Osteoblast (primary cell): ENCODE measurements around the gene VPS13A. TPM values are rescaled to one million over a fixed set of nuclear protein-coding genes. Genes with fewer than 3 reads are reported as not detected.

Source experiments
- DNase-seq: peaks from one replicate; pipeline ENCODE4 v3.0.0; 2011; ENCODE audit warnings: low spot score, mixed read lengths; ENCODE audit not compliant: insufficient read length; ENCODE audit errors: missing footprints
- H2AFZ ChIP-seq: 2 replicates; pipeline ENCODE4 v1.6.0; 2011; ENCODE audit warnings: mild to moderate bottlenecking, low read length
- H3K27ac ChIP-seq: 2 replicates; pipeline ENCODE4 v1.5.1; 2011; ENCODE audit warnings: mild to moderate bottlenecking, low read depth, low read length, moderate library complexity
- H3K27me3 ChIP-seq: 2 replicates; pipeline ENCODE4 v1.6.0; 2012; ENCODE audit warnings: mild to moderate bottlenecking, control low read depth, inconsistent platforms, low read length, moderate library complexity; ENCODE audit not compliant: insufficient read depth
- H3K36me3 ChIP-seq: 2 replicates; pipeline ENCODE4 v1.5.1; 2011; ENCODE audit warnings: mild to moderate bottlenecking, low read length, control low read depth, moderate library complexity; ENCODE audit not compliant: insufficient read depth
- H3K4me1 ChIP-seq: 2 replicates; pipeline ENCODE4 v1.5.1; 2011; ENCODE audit warnings: mild to moderate bottlenecking, low read length, control low read depth, moderate library complexity; ENCODE audit not compliant: insufficient read depth
- H3K4me2 ChIP-seq: 2 replicates; pipeline ENCODE4 v1.6.0; 2011; ENCODE audit warnings: mild to moderate bottlenecking, low read length; ENCODE audit not compliant: insufficient read depth
- H3K4me3 ChIP-seq: fragments of 200-600 bp; sonication (generic); 3 replicates; pipeline ENCODE4 v1.5.1; 2012; ENCODE audit warnings: mild to moderate bottlenecking, low read length, inconsistent platforms; ENCODE audit not compliant: insufficient read depth
- H3K79me2 ChIP-seq: 2 replicates; pipeline ENCODE4 v1.6.0; 2012; ENCODE audit warnings: mild to moderate bottlenecking, low read length, control low read depth, inconsistent platforms; ENCODE audit not compliant: insufficient read depth
- H3K9me3 ChIP-seq: 2 replicates; pipeline ENCODE4 v1.5.1; 2011; ENCODE audit warnings: low read depth, low read length, control low read depth
- H4K20me1 ChIP-seq: 2 replicates; pipeline ENCODE4 v1.6.0; 2012; ENCODE audit warnings: mild to moderate bottlenecking, low read length, control low read depth; ENCODE audit not compliant: insufficient read depth
- total RNA-seq: library from RNA; depleted of rRNA; stranded (reverse); fragments of >200 nt; gene quantifications from 2 replicates; pipeline ENCODE4 v1.2.3, GENCODE V29; 2012
- TF ChIP-seq, protein P1 (sequence below): IDR thresholded peaks from 2 replicates; pipeline ENCODE4 v1.5.1; 2011; ENCODE audit warnings: mild to moderate bottlenecking, low read depth, low read length, moderate library complexity; ENCODE audit errors: extremely low read depth

The VPS13A gene
- total RNA-seq, 1 donor = 60.4 TPM

DNA sequence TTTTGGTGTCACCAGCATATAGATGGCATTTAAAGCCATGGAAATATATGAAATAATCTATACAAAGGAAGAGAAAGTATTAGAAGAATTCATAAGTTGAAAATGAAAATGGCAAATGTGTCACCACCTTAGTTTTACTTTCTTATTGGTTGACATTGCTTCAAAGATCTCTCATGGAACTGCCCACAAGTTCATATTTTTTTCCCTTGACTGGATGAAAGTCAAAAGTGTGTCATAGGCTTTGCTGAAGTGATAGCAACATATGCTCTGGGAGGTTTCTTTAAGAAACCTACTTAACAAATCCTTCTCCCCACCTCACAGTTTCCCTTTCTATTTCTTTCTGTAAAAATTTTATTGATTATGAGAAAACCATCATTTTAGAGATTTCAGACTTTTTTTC, 127.2 kb downstream of the VPS13A start:
- DNase-seq = no peak

DNA sequence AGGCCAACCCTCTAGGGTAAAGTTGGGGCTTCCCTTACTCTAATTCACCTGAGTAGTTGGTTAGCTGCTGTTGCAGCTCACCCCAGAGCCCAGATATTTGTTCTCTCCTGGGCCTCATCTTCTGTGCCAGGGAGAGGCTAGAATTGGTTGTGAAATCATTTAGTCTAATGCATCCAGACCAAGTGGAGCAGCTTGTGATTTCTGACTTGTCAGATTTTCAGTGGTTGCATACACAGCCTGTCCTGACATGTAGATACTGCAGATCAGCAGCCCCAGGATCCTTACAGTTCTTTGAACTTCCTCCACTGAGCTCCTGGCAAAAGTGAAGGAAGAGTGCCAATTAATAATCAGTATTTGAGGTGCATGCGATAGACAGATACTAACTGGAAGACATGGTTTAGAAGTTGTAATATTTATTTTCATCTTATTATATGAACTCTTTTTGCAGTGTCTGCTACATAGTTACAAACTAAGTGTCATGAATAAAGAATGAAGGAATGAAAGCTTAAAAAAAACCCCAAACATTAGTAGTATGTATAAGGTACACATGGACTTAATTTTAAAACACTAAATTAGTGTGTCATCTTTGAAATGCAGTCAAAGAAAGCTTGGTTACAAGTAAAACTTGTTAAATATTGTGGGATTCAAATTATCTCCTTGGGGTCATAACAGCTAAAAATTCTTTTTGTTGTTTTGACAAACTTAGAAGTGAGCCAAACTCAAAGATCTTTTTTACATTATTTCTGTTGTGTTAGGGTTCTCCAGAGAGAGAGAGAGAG, 128.5 kb downstream of the VPS13A start:
- H3K9me3 ChIP-seq = no peaks in the 10 kb centered on the region
- no peaks in the 10 kb centered on the region for H4K20me1 ChIP-seq
- TF ChIP-seq, protein P1, sequence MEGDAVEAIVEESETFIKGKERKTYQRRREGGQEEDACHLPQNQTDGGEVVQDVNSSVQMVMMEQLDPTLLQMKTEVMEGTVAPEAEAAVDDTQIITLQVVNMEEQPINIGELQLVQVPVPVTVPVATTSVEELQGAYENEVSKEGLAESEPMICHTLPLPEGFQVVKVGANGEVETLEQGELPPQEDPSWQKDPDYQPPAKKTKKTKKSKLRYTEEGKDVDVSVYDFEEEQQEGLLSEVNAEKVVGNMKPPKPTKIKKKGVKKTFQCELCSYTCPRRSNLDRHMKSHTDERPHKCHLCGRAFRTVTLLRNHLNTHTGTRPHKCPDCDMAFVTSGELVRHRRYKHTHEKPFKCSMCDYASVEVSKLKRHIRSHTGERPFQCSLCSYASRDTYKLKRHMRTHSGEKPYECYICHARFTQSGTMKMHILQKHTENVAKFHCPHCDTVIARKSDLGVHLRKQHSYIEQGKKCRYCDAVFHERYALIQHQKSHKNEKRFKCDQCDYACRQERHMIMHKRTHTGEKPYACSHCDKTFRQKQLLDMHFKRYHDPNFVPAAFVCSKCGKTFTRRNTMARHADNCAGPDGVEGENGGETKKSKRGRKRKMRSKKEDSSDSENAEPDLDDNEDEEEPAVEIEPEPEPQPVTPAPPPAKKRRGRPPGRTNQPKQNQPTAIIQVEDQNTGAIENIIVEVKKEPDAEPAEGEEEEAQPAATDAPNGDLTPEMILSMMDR = no peak
- H3K4me1 ChIP-seq = peaks cover 5% of the 10 kb centered on the region
- H3K4me2 ChIP-seq = no peak overlapping the region
- H3K27me3 ChIP-seq = no peaks in the 10 kb centered on the region
- no peak overlapping the region for H3K4me3 ChIP-seq
- no peaks in the 10 kb centered on the region for H3K79me2 ChIP-seq
- H3K36me3 ChIP-seq = no peaks in the 10 kb centered on the region
- no peak overlapping the region for H3K27ac ChIP-seq
- no peak for DNase-seq
- no peak overlapping the region for H2AFZ ChIP-seq

More for the DNA sequence above, 127.2 kb downstream of the VPS13A start:
- Histone ChIP-seq H2AFZ (no peak overlapping the region), H3K36me3 (no peaks in the 10 kb centered on the region), H4K20me1 (no peaks in the 10 kb centered on the region), H3K9me3 (no peaks in the 10 kb centered on the region), H3K79me2 (no peaks in the 10 kb centered on the region), H3K27me3 (no peaks in the 10 kb centered on the region), H3K4me1 (peaks cover 5% of the 10 kb centered on the region), H3K4me3 (no peak overlapping the region), H3K27ac (no peak overlapping the region), H3K4me2 (no peak overlapping the region)
- TF ChIP-seq, protein P1 = no peak

DNA sequence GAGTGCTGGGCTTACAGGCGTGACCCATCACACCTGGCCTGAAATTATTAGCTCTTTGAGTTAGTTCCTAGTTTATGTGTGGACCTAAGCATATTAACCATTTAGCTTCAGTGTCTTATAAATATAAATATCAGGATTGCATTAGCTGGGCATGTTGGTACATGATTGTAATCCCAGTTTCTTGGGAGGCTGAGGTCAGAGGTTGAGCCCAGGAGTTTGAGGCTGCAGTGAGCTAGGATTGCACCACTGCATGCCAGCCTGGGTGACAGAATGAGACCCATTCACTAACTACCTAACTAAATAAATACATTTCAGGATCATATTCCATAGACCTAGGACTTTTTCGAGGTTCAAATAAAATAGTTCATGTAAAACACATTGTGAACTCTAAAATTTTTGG, 129.8 kb downstream of the VPS13A start:
- Histone ChIP-seq H3K36me3 (no peaks in the 10 kb centered on the region), H2AFZ (no peak overlapping the region), H3K4me1 (peaks cover 5% of the 10 kb centered on the region), H3K79me2 (no peaks in the 10 kb centered on the region), H4K20me1 (no peaks in the 10 kb centered on the region), H3K4me3 (no peak overlapping the region), H3K27ac (no peak overlapping the region), H3K9me3 (no peaks in the 10 kb centered on the region), H3K4me2 (no peak overlapping the region), H3K27me3 (no peaks in the 10 kb centered on the region)
- TF ChIP-seq, protein P1 = no peak
- no peak for DNase-seq

DNA sequence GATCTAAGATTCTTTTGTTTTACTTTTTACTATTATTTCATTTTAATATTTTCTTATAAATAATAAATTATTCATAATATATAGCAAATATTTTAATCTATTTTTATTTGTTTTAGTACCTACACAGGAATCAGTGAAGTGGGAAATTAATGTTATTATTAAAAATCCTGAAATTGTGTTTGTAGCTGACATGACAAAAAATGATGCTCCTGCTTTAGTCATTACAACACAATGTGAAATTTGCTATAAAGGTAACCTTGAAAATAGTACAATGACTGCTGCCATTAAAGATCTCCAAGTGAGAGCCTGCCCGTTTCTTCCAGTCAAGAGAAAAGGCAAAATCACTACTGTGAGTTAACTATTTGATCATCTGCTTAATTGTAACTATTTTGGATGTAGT, 138.7 kb downstream of the VPS13A start:
- TF ChIP-seq, protein P1 = no peak
- Histone ChIP-seq H3K27ac (no peak overlapping the region), H3K36me3 (no peaks in the 10 kb centered on the region)

More for the DNA sequence above, 138.7 kb downstream of the VPS13A start:
- no peak for DNase-seq
- Histone ChIP-seq H3K9me3 (no peaks in the 10 kb centered on the region), H3K79me2 (no peaks in the 10 kb centered on the region), H2AFZ (no peak overlapping the region), H3K4me1 (no peaks in the 10 kb centered on the region), H3K27me3 (no peaks in the 10 kb centered on the region), H3K4me2 (no peak overlapping the region), H3K4me3 (no peak overlapping the region), H4K20me1 (no peaks in the 10 kb centered on the region)
